ENCODE data around the gene SSBP4.

- TF ChIP-seq MAFK (IDR thresholded peaks at IDR 0.05; ENCODE audit: low read depth, low read length) (no peak), MAZ (IDR thresholded peaks at IDR 0.05; ENCODE audit: borderline replicate concordance, low read depth, low read length) (no peak), CTCF (conservative IDR thresholded peaks at IDR 0.05; ENCODE audit: low read depth, low read length) (peak; percentile 21; the same call in 1 of the 2 replicates), RAD21 (IDR thresholded peaks at IDR 0.05; ENCODE audit: low read length) (no peak), CHD1 (IDR thresholded peaks at IDR 0.05; ENCODE audit: low read depth, low read length) (no peak), POLR2A (IDR thresholded peaks at IDR 0.05; ENCODE audit: low read depth, low read length) (no peak)
Measured at GRCh38 chr19:18439025-18439909, 20.1 kb downstream of the SSBP4 start.
